GM10248 (cell line): Measurements from ENCODE around the gene DUSP22.

Experiments
- CTCF ChIA-PET: fragments of 300-600 bp; sonication (Branson Sonifier 250); formaldehyde crosslinking; extraction: SDS; loops from one replicate; lab custom pipeline; 2021; ENCODE audit warnings: antibody characterized with exemption; lab: Yijun Ruan, JAX
- POLR2A ChIA-PET: fragments of 350-650 bp; sonication (Branson Sonifier 250); formaldehyde crosslinking; extraction: SDS; loops from one replicate; lab custom pipeline; 2020; ENCODE audit warnings: antibody characterized with exemption; lab: Yijun Ruan, JAX
- DNase-seq: peaks from one replicate; pipeline ENCODE4 v3.0.0; 2012; ENCODE audit errors: extremely low spot score
- TF ChIP-seq, protein P1 (sequence below): IDR thresholded peaks from 2 replicates; pipeline ENCODE4 v1.5.1; 2012; ENCODE audit warnings: mild to moderate bottlenecking, low read depth; ENCODE audit errors: extremely low read depth, missing control alignments, control extremely low read depth

Gene DUSP22

DNA sequence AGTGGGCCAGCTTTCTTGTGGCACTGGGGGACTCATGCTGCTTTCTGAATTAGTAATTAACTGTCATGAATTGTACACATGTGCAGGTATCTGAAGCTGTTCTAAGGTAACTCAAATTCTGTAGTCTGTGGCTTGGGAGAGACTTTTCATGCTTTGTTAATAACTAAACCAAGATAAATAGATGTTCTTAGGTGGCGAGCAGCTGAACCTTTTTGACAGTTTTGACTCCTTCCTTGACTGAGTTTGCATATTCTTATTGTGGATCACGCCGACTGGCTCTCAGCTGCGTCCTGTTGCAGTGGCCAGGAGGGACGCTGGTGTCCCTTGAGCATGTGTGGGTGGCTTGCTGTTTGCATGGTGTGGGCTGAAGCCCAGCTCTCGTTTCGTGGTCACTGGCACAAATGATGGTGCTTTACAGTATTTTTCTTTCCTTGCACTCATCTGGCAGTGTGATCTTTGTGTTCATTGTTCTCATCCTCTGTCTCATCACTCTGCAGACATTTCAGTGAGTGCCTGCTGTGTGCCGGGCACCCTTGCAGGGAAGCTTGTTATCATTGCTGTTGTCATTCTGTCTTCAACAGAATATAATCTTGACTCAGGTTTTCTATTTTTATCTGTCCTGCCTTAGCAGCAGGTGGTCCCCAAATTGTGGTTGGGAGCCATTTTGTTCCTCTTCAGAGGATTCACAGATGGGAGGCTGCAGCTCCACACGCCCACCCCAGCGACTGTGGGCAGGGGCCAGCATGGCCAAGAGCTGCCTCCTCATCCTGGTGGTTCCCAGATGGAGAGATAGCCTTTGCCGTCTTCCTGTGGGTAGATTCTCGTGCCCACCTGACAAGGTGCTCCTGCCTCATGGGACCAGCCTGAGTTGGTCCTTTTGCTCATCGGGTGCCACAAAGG lies 39.6 kb downstream of the DUSP22 start:
- TF ChIP-seq, protein P1, sequence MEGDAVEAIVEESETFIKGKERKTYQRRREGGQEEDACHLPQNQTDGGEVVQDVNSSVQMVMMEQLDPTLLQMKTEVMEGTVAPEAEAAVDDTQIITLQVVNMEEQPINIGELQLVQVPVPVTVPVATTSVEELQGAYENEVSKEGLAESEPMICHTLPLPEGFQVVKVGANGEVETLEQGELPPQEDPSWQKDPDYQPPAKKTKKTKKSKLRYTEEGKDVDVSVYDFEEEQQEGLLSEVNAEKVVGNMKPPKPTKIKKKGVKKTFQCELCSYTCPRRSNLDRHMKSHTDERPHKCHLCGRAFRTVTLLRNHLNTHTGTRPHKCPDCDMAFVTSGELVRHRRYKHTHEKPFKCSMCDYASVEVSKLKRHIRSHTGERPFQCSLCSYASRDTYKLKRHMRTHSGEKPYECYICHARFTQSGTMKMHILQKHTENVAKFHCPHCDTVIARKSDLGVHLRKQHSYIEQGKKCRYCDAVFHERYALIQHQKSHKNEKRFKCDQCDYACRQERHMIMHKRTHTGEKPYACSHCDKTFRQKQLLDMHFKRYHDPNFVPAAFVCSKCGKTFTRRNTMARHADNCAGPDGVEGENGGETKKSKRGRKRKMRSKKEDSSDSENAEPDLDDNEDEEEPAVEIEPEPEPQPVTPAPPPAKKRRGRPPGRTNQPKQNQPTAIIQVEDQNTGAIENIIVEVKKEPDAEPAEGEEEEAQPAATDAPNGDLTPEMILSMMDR, result peak; percentile 53
- DNase-seq, result peak; percentile 83
- CTCF ChIA-PET, result interaction anchor here (0.7 to 17.6 kb wide), 20 partner anchors 8 to 183 kb away, joined by 3 to 420 read pairs (median 7); partner anchors contain the start of gene DUSP22
- POLR2A ChIA-PET, result interaction anchor here (1.0 to 4.0 kb wide), 8 partner anchors 13 to 113 kb away, joined by 3 to 34 read pairs (median 4); partner anchors contain the start of gene IRF4

- ChIA-PET POLR2A (interaction anchor here (1.1 to 4.0 kb wide), 3 partner anchors 59 to 114 kb away, joined by 3 to 34 read pairs (median 8); partner anchors contain the start of gene IRF4), CTCF (interaction anchor here (1.2 to 17.6 kb wide), 16 partner anchors 8 to 184 kb away, joined by 3 to 420 read pairs (median 8); partner anchors contain the start of gene DUSP22)
- DNase-seq, result no peak
- TF ChIP-seq, protein P1, result no peak
Measured at GRCh38 chr6:332671-333070, 40.4 kb downstream of the DUSP22 start.

DNA sequence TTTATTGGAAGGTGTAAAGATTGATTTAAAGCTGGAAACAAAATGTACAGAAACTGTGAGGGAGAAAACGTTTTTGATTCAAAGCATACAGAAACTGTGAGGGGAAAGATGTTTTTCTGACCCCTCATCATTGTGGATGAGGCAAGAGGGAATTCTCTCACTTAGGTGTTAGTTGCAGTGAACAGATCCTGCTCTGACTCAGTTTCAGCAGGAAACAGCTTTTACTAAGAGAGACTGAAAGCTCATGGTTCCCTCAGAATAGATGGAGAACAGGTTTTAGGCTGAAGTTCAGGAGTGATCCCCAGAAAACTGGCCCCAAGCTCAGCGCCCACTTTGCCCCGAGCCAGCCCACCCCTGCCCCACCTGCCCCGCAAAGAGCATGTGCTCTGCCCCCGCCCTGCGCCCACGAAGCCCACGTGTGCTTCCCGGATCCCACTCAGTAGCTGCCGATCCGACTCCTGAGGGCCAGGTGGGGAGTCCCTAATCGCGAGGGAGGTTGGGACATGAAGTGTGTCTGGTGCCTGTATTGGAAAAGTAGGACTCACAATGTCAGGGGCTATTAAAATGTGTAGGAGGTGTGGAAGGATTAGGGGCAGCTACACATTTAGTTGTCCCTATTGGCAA lies 41.2 kb downstream of the DUSP22 start:
- POLR2A ChIA-PET, result interaction anchor here (4.0 kb wide), 1 partner anchor 58 kb away, joined by 34 read pairs; the partner anchor contains the start of gene IRF4
- CTCF ChIA-PET, result interaction anchor here (1.2 to 17.6 kb wide), 14 partner anchors 7 to 185 kb away, joined by 3 to 420 read pairs (median 10); partner anchors contain the start of gene DUSP22
- TF ChIP-seq, protein P1, result no peak
- DNase-seq, result no peak

DNA sequence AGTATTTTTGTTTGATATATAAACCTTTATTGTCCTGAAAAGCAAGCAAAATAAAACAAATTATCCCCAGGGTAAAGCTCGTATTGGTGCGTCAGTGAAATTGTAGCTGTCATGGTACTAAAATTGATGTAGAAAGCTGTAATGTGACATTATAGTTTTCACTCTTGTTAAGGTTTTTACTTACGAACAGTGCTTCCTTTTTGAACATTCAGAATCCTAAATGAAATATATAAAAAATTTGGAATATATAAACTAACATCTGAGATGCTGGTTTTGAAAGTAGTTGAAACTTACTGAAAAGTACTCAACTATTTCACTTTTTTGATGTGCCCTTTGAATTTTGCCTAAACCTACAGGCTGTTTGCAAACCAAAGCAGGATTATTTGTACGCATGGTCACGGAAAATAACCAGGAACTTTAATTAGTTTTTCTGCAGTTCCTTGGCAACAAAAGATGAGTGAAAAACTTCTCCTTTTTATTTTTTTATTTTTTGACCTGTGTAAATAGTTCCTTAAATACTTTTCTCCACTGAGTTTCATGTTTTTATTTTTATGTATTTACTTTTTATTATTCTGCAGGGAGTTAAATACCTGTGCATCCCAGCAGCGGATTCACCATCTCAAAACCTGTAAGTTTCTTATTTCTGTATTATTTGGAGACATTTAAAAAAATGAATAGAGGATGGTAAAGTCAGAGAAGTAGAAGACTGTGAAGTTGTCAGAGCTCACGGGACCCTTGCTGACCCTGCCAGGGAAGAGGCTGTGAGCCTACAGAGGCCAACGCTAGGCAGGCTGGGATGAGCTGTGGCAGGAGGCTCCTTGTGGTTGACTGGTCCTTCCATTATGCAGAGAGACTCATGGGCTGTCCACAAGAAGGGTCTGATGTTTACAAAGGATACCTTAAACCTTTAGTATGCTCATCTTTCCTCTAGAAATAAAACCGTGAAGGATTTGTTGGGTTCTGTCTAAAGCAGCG lies 42.5 kb downstream of the DUSP22 start:
- POLR2A ChIA-PET, result no interaction called here
- CTCF ChIA-PET, result interaction anchor here (1.2 to 17.6 kb wide), 5 partner anchors 21 to 145 kb away, joined by 3 to 420 read pairs (median 4); no protein-coding TSS in a partner anchor
- TF ChIP-seq, protein P1, result no peak
- DNase-seq, result no peak

DNA sequence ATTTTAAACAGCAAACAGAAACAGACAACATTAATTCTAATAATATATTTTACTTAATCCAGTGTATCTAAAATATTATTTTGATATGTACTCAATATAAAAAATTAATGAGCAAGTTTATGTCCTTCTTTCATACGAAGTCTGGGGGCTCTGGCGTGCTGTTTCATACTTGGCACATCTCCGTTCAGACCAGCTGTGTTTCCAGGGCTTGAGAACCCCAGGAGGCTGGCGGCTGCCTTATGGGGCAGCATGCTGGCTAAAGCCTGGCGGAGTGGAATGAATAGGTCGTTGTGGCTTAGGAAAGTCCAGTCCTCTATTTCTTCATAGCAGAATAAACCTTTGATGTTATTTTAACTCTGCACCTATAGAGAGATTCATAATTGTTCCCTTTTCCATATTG lies 43.3 kb downstream of the DUSP22 start:
- ChIA-PET POLR2A (no interaction called here), CTCF (interaction anchor here (1.2 to 17.6 kb wide), 2 partner anchors 22 to 108 kb away, joined by 3 to 420 read pairs; no protein-coding TSS in a partner anchor)
- TF ChIP-seq, protein P1, result no peak
- no peak for DNase-seq
